HG03342 (cell line): ENCODE data around the gene LRRC4C.

Experiments used
- ATAC-seq: cut with Tn5 transposase; IDR thresholded peaks from one replicate; pipeline ENCODE4 v1.9.1; 2021; ENCODE audit warnings: mild to moderate bottlenecking, moderate library complexity; ENCODE audit not compliant: unreplicated experiment

Gene LRRC4C

GRCh38 chr11:41333357-41333756, 126.1 kb downstream of the LRRC4C start:
- no peak for ATAC-seq

GRCh38 chr11:41328324-41328723, 131.1 kb downstream of the LRRC4C start:
- no peak for ATAC-seq

- ATAC-seq = no peak
Measured at GRCh38 chr11:41323446-41323845, 136.0 kb downstream of the LRRC4C start.

- ATAC-seq = no peak
Measured at GRCh38 chr11:41320653-41321052, 138.8 kb downstream of the LRRC4C start.

- no peak for ATAC-seq
Measured at GRCh38 chr11:41320238-41320637, 139.2 kb downstream of the LRRC4C start.

- no peak for ATAC-seq
Measured at GRCh38 chr11:41319434-41319833, 140.0 kb downstream of the LRRC4C start.

- no peak for ATAC-seq
Measured at GRCh38 chr11:41316751-41317150, 142.7 kb downstream of the LRRC4C start.

- ATAC-seq = no peak
Measured at GRCh38 chr11:41313226-41313625, 146.2 kb downstream of the LRRC4C start.

- no peak for ATAC-seq
Measured at GRCh38 chr11:41309716-41310115, 149.7 kb downstream of the LRRC4C start.

GRCh38 chr11:41309111-41309522, 150.3 kb downstream of the LRRC4C start:
- ATAC-seq = no peak

- ATAC-seq = no peak
Measured at GRCh38 chr11:41308286-41308685, 151.2 kb downstream of the LRRC4C start.

GRCh38 chr11:41307296-41308080, 152.0 kb downstream of the LRRC4C start:
- no peak for ATAC-seq

GRCh38 chr11:41306431-41306830, 153.0 kb downstream of the LRRC4C start:
- ATAC-seq = no peak

GRCh38 chr11:41301023-41301422, 158.4 kb downstream of the LRRC4C start:
- no peak for ATAC-seq

GRCh38 chr11:41289408-41289807, 170.0 kb downstream of the LRRC4C start:
- no peak for ATAC-seq

GRCh38 chr11:41286751-41287150, 172.7 kb downstream of the LRRC4C start:
- ATAC-seq = no peak

GRCh38 chr11:41284354-41284753, 175.1 kb downstream of the LRRC4C start:
- ATAC-seq = no peak

GRCh38 chr11:41283191-41283930, 176.1 kb downstream of the LRRC4C start:
- no peak for ATAC-seq

- ATAC-seq = no peak
Measured at GRCh38 chr11:41282395-41282794, 177.1 kb downstream of the LRRC4C start.

GRCh38 chr11:41281131-41281742, 178.2 kb downstream of the LRRC4C start:
- ATAC-seq = no peak

GRCh38 chr11:41274831-41275230, 184.6 kb downstream of the LRRC4C start:
- no peak for ATAC-seq

GRCh38 chr11:41273908-41274307, 185.5 kb downstream of the LRRC4C start:
- ATAC-seq = no peak
